AG08396 (cell line): ENCODE results near the gene ST3GAL6.

Experiments
- DNase-seq: peaks from one replicate; pipeline ENCODE4 v3.0.0; 2012; ENCODE audit warnings: low spot score, mixed read lengths

ST3GAL6 gene

DNA sequence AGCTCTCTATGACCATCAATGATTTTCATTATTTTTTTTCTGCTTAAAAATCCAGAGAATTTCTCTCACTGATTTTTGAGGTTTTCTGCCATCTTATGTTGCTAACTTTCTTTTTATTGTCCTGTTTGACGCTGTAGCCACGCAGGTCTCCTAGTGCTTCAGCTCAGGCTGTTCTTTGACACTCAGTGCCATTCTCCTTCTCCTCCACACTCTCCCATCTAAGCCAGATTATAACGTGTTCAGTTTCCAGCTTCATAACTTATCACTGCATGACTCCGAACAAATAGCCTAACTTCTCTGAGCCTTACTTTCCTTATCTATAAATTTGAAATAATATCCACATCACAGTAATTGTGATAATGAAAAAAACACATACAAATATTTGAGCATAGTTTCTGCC lies 22.8 kb upstream of the ST3GAL6 start:
- DNase-seq: no peak

DNA sequence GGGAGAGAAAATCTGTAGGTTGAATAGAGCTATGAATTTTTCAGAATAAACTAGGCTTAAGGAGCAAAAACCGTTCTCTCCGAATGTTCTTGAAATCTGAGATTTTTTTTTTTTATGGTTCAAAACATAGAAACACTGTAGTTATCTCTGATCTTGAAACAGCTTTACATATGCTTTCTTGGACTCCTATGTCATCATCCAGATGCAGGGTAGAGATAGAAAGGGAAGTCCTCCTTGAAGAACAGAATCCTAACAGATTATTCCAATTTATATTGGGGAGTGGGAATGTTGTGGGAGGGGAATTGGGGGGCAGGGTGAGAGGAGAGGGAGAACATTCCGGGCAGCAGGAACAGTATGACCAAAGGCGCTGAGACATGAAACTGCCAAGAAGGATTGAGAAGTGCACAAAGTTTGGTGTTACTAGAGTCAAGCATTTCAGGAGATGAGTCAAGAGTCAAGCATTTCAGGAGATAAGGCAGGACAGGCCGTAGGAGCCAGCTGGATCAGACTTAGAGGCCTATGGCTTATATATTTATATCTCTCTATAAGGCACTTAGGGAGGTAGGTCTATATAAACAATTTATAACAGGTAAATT lies 21.9 kb upstream of the ST3GAL6 start:
- no peak for DNase-seq

DNA sequence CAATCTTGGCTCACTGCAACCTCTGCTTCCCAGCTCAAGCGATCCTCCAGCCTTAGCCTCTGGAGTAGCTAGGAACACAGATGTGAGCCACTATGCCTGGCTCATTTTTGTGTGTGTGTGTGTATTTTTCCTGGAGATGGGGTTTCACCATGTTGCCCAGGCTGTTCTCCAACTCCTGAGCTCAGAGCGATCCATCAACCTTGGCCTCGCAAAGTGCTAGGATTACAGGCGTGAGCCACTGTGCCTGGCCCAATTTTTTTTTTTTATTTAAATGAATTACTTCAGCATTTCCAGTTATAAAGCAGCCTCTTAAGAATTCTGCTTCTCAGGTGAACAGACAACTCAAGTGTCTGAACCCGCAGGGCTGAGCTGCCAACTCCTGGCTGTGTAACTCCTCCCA lies 20.1 kb upstream of the ST3GAL6 start:
- DNase-seq: no peak

DNA sequence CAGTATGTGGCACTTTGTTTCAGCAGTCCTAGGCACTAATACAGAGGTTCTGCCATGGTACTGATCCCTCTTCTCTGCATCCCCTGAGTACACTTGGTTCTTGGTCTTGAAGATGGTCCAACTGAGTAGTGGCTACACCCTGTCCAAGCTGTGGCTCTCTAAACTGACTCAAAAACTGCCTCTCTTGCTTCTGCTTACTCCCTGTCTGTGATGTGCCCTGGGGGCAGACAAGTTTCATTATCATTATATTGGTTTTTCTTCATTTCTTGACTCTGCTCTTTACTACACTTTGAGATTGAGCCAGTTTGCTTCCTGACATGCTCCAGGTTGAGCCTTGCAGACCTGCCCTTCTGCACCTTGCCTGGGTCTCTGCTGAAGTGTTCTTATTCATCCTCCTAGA lies 18.9 kb upstream of the ST3GAL6 start:
- no peak for DNase-seq

DNA sequence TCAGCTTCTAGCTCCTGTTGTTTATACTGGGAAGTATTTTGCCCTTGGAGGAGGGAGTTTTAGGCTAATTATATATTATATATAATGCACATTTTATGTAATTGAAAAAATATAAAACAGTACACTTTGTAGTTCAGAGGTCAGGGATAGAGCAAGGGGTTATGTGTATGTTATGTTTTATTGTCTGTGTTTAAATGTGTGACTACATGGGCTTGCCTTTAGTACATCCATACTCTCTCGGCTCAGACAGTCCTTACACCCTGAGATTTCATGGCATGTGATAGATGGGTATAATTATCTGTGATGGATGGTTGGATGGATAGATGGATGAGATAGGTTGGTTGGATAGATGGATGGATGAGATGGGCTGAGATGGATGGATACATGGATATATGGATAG lies 17.4 kb upstream of the ST3GAL6 start:
- no peak for DNase-seq

DNA sequence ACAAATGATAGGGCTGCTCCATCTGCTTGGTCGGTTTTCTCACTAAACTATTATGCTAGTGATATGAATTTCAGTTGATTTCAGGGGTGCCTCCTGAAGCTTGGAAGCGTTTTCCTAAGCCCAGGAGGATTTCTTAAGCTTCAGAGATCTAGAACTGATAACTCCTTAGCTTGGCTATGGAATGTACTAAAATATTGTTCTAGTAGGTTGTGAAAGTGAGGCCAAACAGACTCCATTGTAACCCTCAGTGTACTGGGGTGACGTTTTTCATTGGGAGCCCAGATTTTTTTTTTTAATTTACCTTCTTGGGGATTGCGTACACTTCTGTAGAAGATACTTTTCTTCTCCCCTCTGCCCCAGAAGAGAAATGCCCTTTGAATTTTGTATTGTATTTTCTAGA lies 17.0 kb upstream of the ST3GAL6 start:
- no peak for DNase-seq

DNA sequence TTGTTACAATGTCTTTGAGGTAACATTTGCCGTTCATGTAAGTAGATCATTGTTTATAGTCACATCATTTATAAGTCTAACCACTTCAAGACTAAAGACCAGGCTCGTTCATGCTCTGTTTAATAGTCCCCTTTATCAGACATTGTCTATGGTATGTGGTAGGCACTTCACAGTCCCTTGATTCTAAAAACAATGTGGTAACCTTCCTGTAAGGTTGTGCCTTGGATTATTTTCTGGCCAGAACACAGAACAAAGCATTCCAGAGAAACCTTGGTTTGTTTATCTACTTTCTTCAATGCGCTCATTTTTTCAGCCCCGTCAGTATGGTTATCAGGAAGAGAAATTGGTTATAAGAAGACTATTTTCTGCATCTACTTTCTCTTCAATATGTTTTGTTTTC lies 16.3 kb upstream of the ST3GAL6 start:
- DNase-seq: no peak

DNA sequence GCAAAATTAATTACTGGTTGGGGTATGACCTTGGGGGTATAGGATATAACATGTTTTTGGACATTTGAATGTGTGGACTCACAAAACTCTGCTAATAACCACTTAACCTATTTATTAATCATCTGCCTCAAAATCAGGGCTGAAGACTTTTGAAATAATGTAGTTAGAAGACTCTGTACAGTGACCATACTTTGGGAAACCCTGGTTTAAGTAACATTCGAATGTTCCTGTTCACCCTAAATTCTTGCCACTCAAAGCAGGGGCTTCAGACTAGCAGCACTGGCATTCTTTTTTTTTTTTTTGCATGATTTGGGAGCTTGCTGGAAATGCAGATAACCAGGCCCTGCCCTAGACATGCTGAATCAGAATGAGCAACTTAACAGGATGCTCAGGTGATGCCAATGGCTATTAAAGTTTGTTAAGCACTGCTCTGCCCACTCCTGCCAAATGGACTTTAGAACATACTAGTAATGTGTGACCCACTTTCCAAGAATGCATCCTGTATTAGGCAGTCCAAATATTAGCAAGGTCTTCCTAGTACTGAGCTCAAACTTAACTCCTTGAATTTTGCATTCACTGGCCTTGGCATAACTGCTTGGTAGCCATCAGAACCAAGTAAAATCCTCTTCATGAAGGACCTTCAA lies 12.7 kb upstream of the ST3GAL6 start:
- DNase-seq: no peak

DNA sequence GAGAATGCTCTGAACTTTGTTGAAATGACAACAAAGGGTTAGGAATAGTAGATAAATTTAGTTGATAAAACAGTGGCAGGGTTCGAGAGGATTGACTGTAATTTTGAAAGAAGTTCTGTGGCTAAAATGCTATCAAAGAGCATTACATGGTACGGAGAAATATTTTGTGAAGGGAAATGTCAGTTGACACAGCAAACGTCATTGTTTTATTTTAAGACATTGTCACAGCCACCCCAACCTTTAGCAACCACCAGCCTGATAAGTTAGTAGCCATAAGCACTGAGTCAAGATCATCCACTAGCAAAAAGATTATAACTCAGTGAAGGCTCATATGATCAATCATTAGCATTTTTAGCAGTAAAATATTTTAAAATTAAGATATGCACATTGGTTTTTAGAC lies 8.7 kb upstream of the ST3GAL6 start:
- DNase-seq: no peak

DNA sequence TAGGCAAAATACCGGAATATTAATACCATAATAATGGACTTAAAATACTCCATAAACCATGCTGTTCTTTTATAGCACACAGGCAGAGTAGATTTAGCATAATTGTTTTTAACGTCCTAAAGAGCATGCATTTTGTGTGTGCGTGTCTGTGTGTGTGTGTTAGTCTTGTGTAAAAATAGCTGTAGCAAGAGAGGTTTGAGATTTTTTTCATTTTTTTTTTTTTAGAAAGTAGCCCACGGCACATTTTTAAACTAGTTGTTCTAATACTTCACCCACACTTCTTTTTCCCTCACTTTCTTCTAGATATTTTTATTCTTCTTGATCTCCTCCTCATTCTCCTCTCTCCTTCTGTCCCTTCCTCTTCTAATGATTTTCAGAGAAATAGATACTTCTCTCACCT lies 7.5 kb upstream of the ST3GAL6 start:
- DNase-seq: no peak

DNA sequence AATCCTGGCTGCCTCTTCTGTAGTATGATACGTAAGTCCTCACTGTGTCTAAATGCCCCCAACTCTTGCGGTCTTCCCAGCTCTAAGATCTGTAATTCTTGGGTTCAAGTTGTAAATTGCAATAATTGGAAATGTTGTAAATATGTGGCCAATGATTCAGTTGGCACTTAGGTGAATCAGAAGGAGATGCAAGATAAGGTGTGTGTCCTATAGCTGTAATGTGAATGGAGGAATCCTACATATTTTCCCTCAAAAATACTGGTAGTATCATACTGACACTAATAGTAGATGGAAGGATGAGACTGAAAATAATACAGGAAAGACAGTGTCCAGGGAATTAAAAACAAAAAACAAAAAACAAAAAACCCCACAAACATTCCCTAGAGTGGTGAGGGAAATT lies 3.5 kb upstream of the ST3GAL6 start:
- DNase-seq: no peak

DNA sequence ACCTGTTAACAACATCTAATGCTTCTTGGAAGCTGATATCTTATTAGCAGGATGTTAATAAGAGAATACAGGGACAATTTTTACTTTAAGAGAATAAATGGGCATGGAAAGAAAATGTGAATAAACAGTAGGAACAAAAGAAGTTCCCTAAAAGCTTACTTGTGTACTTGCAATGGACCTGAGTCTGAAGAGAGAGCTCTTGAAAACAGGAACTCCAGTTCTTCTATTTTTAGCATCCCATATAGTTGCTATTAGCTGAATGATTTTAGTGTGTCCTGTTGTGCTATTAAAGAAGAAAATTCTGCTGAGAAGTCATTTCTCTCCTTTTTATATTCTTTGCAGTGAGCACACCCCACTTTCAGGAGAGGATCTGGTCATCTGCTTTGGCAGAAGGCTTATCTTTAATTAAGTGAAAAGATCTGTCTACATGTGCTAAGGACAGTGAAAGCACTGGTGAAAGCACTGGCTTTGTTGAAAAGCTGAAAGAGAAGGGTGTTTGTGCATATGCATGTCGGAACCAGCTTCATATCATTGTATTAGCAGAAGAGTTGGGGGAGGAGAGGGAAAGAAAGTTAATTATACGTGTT lies 1.4 kb upstream of the ST3GAL6 start:
- DNase-seq: no peak

DNA sequence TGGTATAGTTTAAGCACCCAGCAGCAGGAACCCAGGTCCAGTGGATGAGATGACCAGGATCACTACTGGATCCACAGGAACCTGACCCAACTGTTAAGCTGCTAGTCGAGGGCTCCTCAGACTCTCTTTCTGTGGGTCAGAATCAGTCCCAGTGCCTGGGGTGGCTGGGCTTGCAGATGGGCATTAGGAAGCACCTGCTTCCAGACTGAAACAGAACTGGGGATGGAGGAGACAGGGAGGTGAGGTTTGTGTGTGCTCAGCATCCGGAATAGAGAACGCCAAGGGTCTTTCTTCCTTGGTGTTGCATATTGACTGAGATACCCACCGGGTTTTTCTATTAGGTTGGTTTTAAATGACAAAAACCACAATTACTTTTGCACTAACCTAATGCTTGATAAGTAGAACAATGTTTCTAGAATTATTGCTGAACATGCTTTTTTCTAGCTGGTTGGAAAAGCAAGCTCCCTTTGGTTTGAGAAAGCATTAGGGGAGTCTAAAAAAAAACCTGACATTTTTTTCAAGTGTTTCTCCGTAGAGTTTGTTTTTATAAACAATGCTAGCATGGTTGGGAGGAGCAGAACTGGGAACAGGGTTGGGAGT lies 779 bp downstream of the ST3GAL6 start:
- no peak for DNase-seq

DNA sequence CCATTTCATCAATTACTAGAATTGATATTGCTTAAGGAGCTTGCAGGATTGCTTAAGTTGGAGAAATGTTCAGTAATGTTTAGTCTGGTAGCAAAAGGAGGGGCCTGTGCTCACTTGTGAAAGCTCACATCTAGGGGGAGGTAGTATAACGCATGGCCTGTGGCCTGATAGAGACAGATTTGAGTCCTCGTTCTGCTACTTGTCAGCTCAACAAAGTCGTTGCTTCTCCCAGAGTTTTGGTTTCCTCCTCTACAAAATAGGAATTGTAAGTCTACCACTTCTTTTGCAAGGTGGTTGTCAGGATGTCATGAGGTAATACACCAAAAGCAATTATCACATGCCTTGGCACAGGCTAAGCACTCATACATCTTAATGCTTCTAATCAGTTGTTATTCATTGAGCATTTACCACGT lies 1.3 kb downstream of the ST3GAL6 start:
- no peak for DNase-seq

DNA sequence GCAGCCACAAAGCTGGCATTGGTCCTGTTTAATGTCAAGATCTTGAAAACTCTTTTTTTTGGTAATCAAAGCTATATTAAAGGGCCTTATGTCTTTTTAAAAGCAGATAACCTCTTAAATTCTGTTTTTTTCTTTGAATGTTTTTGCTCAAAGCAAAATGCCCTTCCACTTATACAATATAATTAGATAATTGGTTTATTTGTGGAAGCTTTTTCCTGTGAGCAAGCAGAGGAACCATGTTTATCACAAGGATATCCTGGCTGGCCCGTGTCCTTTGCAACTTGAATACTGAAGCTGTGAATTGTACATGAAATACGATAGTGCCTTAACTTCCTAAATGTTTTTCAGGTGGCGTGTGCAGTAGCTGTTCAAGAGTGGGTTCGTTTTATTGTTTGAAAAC lies 2.6 kb downstream of the ST3GAL6 start:
- no peak for DNase-seq

DNA sequence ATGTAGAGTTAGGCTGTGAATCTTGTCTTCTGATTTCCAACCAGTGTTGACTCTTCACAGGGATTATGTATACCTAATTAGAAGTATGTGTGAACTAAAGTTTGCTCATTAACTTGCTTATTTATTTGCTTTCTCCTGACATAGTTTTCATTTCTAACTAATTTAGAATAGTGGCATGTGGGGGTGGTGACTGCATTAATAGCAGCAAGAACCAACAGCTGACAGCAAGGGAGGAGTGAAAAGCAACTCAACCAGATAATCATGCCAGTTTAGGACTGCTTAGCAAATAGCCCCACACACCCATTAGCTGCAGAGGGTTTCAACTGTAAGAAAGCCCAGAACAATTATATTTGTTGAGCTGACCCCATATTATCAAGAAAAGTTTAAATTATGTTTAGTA lies 3.8 kb downstream of the ST3GAL6 start:
- no peak for DNase-seq

DNA sequence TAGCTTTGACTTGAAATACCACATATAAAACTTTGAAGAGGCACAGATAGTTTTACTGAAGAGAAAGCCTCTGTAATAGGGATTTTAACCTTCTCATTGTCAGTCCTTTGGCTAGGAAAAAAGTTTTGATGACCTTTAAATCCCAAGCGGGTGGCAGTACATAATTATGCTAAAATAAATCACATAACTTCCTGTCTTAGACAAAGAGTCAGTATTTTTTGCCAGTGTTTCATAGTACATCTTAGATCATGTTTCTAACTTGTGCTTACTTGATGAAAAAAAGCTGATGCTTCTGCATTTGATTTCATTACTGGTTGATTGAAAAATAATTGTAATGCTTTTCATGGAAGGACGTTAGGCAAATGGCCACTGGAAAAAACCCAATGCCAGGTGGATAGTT lies 5.8 kb downstream of the ST3GAL6 start:
- DNase-seq: no peak

DNA sequence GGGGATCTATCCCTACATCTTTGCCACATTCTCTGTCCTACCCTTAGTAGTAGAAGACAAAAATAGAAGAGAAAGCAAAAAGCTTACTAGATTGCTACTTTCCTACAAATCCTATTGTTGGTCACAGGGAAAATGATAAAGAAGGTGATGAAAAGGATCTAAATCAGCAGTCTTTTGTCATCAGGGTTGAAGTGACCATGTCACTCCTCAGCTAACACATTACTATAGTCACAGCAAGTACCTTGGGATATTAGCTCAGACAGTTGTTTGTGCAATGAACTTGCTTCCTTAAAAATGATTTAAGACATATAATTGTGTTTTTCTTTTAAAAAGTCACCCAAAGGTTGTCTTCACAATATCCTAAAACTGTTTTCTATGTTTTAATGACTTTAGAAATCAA lies 6.3 kb downstream of the ST3GAL6 start:
- DNase-seq: no peak

DNA sequence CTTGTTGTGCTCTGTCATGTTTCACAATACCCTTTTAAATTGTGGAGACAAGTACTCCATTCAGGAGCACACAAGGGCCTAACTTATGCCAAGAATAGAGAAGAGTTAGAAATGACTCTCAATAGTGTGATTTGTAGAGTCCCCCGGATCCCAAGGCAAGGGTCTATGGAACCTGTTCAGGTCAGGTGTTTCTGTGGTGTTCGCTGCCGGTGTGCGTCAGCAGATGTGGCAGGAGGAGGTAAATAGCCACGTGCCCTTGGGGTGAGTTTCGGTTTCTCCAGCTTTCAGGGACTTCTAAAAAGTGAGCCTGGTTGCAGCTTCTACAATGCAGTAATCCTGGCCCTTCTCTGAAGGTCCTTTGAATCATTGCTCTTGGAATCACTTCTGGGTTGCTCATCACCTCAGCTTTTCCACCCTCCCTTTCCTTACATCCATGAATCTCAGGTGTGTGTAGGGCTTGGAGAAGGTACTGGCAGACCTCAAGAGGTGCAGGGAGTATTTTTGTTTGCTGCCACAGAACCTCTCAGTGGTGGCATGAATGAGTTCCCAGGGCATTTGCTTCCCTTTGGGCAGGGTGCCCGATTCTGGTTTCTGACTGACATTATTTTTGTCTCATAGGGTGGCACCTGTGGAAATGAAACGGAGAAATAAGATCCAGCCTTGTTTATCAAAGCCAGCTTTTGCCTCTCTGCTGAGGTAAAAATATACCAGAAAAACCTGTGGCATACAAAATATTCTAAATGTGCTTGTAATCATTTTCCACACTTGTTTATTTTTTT lies 7.3 kb downstream of the ST3GAL6 start:
- DNase-seq: no peak

DNA sequence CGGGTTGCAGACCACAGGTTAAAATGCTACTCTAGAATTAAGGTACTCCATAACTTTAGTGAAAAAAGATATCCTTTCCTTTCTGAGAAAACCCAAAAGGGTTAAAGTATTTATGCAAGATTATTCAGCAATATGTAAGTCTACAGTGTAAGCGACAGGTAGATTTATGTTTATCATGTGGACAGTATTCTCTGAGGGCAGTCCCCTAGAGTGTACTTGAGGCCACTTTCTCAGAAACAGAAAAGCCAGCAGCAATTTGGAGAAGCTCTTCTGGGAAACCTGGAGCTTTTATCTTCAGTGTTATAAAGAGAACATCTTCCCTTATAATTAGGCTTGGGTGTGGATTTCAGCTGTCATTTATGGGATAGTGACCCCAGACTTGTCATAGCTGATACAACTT lies 8.9 kb downstream of the ST3GAL6 start:
- no peak for DNase-seq

DNA sequence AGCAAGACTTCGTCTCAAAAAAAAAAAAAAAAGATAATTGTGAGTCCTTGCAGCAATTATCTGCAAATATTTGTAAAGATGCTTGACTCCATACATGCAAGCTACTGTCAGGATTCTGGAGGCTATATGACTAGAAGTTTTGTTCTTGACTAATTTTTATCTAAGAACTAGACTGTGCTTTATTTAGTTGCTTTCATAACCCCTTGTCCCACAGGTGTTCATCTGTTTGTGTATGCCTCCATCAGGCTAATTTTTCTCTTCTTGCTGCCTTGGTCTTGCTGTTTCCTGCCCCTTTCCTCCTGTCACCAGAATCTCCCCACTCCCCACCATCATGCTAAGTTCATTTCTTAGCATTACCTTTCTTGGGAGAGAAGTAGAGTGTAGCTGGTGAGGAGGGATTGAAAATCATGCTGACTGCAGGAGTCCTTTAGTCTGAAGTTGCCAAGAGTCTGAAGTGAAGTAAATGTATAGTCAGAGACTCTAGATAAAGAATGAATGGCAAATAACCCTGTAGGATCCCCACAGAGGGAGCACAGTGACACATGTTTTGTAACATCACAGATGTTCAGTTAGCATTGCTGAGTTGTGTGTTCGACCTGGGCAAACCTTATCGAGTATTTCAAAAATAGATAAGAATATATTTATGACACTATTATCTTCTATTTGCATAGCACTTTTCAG lies 12.5 kb downstream of the ST3GAL6 start:
- DNase-seq: no peak

DNA sequence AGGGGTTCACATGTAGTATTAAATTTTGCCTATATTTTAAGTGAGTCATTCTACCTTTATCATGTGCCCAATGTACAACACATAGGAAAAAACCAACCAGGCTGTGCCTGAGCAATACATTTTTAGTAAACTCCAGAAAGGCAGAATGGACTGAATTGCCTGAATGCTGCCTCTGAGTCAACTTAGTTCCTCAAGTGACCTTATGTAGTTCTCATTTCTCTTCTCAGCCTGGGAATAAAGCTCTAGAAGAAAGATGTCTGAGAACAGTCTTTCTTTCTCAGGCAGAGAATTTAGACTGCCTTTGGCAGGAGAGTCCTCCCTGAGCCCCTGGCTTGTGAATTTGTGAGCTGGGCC lies 13.0 kb downstream of the ST3GAL6 start:
- DNase-seq: no peak
